SU-DHL-6 (cell line): ENCODE results near the gene UBXN10.

ENCODE experiments used
- H2AFZ ChIP-seq: fragments of 200-600 bp; sonication (generic); 2 replicates; pipeline ENCODE4 v1.6.1; 2014; ENCODE audit warnings: low read depth, mild to moderate bottlenecking, moderate library complexity, mixed read lengths, antibody characterized with exemption, low read length; ENCODE audit not compliant: severe bottlenecking
- H3F3A ChIP-seq: fragments of 200-600 bp; shearing (Covaris generic); 2 replicates; pipeline ENCODE4 v1.6.0; 2016; ENCODE audit warnings: antibody characterized with exemption, mild to moderate bottlenecking; ENCODE audit not compliant: insufficient read depth
- H3K27ac ChIP-seq: fragments of 200-600 bp; sonication (generic); 2 replicates; pipeline ENCODE4 v1.5.1; 2016; ENCODE audit warnings: low read depth, mild to moderate bottlenecking, low read length, moderate library complexity, mixed read lengths
- H3K27me3 ChIP-seq: fragments of 200-600 bp; sonication (generic), shearing (Covaris generic); 2 replicates; pipeline ENCODE4 v1.6.0; 2014; ENCODE audit warnings: mild to moderate bottlenecking, low read length
- H3K36me3 ChIP-seq: fragments of 200-600 bp; sonication (generic); 2 replicates; pipeline ENCODE4 v1.6.1; 2014; ENCODE audit warnings: mild to moderate bottlenecking, low read length, mixed read lengths
- H3K4me2 ChIP-seq: fragments of 300-600, 200-600 bp; shearing (Covaris generic), sonication (generic); 2 replicates; pipeline ENCODE4 v1.6.0; 2014; ENCODE audit warnings: low read length, low read depth, mild to moderate bottlenecking; ENCODE audit not compliant: poor library complexity, severe bottlenecking
- H3K4me3 ChIP-seq: fragments of 200-600 bp; sonication (generic); 2 replicates; pipeline ENCODE4 v1.5.1; 2014; ENCODE audit warnings: antibody characterized with exemption, low read length, mild to moderate bottlenecking, mixed read lengths; ENCODE audit not compliant: insufficient read depth, poor library complexity, severe bottlenecking
- H3K79me2 ChIP-seq: fragments of 200-600 bp; sonication (generic); 2 replicates; pipeline ENCODE4 v1.6.1; 2014; ENCODE audit warnings: mild to moderate bottlenecking, low read length, moderate library complexity; ENCODE audit not compliant: insufficient read depth
- H3K9ac ChIP-seq: fragments of 200-600 bp; sonication (generic); 2 replicates; pipeline ENCODE4 v1.7.0; 2014; ENCODE audit warnings: mild to moderate bottlenecking, low read length
- H3K9me2 ChIP-seq: fragments of 200-600 bp; sonication (generic); replicated peaks from 2 replicates; pipeline ENCODE4 v1.6.1; 2014; ENCODE audit warnings: low read length; ENCODE audit not compliant: insufficient read depth
- H3K9me3 ChIP-seq: fragments of 200-600 bp; sonication (generic); 2 replicates; pipeline ENCODE4 v1.6.1; 2014; ENCODE audit warnings: low read length, mixed read lengths; ENCODE audit not compliant: insufficient read depth
- H4K20me1 ChIP-seq: fragments of 200-600 bp; sonication (generic); 2 replicates; pipeline ENCODE4 v1.6.1; 2014; ENCODE audit warnings: low read depth, mild to moderate bottlenecking, antibody characterized with exemption, low read length, moderate library complexity, mixed read lengths
- EZH2phosphoT487 ChIP-seq: fragments of 200-600 bp; sonication (generic), shearing (Covaris generic); conservative IDR thresholded peaks from 2 replicates; pipeline ENCODE4 v1.6.1; 2018; ENCODE audit warnings: mild to moderate bottlenecking, antibody characterized with exemption, low read length, moderate library complexity, mixed read lengths
- TF ChIP-seq, protein P1 (sequence below): fragments of 200-600 bp; sonication (generic); IDR thresholded peaks from one replicate; pipeline ENCODE4 v1.5.1; 2017; ENCODE audit warnings: antibody characterized with exemption, mild to moderate bottlenecking, low read length, moderate library complexity; ENCODE audit not compliant: insufficient read depth, poor library complexity, severe bottlenecking

The UBXN10 gene

DNA sequence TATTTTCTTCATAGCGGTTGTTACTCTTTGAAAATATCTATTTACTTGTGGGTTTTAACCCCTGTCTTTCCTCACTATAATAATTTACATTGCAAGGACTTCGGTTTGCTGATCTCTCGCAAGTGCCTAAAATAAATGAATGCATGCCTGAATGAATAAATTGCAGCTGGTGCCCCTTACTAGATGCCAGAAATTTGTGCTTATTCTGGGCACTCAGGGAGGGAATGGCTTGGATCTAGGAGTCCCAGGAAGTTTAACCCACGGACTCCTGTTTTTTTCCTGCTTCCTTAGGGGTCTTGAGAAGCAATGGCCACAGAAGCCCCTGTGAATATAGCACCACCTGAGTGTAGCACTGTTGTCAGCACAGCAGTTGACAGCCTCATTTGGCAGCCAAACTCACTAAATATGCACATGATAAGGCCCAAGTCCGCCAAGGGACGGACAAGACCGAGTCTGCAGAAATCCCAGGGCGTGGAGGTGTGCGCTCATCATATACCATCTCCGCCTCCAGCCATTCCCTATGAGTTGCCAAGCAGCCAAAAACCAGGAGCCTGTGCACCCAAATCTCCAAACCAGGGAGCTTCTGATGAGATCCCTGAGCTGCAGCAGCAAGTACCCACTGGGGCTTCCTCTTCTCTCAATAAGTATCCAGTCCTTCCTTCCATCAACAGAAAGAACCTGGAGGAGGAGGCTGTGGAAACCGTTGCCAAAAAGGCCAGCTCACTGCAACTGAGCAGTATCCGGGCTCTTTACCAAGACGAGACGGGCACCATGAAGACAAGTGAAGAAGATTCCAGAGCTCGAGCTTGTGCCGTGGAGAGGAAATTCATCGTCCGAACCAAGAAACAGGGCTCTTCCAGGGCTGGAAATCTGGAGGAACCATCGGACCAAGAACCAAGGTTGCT, 4.6 kb downstream of the UBXN10 start:
- Histone ChIP-seq H3K4me3 (no peak overlapping the region), H3F3A (no peaks in the 10 kb centered on the region), H4K20me1 (no peaks in the 10 kb centered on the region), H3K79me2 (no peaks in the 10 kb centered on the region), H3K9me3 (no peaks in the 10 kb centered on the region), H3K4me2 (no peak overlapping the region), H3K9ac (no peak overlapping the region), H3K36me3 (no peaks in the 10 kb centered on the region), H3K27me3 (no peaks in the 10 kb centered on the region), H3K9me2 (no peaks in the 10 kb centered on the region), H3K27ac (no peak overlapping the region), H2AFZ (no peak overlapping the region)
- TF ChIP-seq EZH2phosphoT487 = no peak
- TF ChIP-seq, protein P1, sequence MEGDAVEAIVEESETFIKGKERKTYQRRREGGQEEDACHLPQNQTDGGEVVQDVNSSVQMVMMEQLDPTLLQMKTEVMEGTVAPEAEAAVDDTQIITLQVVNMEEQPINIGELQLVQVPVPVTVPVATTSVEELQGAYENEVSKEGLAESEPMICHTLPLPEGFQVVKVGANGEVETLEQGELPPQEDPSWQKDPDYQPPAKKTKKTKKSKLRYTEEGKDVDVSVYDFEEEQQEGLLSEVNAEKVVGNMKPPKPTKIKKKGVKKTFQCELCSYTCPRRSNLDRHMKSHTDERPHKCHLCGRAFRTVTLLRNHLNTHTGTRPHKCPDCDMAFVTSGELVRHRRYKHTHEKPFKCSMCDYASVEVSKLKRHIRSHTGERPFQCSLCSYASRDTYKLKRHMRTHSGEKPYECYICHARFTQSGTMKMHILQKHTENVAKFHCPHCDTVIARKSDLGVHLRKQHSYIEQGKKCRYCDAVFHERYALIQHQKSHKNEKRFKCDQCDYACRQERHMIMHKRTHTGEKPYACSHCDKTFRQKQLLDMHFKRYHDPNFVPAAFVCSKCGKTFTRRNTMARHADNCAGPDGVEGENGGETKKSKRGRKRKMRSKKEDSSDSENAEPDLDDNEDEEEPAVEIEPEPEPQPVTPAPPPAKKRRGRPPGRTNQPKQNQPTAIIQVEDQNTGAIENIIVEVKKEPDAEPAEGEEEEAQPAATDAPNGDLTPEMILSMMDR = no peak

DNA sequence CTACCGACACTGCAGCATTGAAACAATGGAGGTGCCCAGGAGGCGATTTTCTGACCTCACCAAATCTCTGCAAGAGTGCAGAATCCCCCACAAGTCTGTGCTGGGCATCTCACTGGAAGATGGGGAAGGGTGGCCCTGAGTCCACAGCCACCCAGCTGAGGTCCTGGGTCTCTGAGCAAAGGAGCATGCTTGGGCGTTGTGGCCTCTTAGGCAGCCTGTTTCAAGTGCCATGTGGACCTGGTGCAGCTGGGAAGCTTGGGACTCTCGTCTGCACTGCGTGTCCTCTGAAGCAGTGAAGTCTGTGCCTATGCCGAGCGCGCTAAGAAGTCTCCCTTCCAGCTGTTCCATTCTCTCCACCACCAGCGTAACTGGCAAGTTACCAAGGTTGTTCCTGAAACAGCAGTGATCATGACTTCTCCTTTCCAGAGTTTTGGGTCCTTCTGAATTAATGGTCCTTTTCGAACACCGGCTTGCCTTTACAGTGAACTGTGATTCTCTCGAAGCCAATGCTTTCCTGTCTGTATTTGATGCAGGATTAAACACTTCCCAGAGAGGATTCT, 5.5 kb downstream of the UBXN10 start:
- no peaks in the 10 kb centered on the region for H3K9me3 ChIP-seq
- no peak overlapping the region for H3K4me3 ChIP-seq
- no peak overlapping the region for H3K9ac ChIP-seq
- no peak overlapping the region for H2AFZ ChIP-seq
- H3K9me2 ChIP-seq = no peaks in the 10 kb centered on the region
- no peaks in the 10 kb centered on the region for H4K20me1 ChIP-seq
- H3K27me3 ChIP-seq = no peaks in the 10 kb centered on the region
- no peaks in the 10 kb centered on the region for H3K36me3 ChIP-seq
- H3K79me2 ChIP-seq = no peaks in the 10 kb centered on the region
- H3F3A ChIP-seq = no peaks in the 10 kb centered on the region
- H3K4me2 ChIP-seq = no peak overlapping the region
- TF ChIP-seq, protein P1 = no peak
- no peak for TF ChIP-seq EZH2phosphoT487
- no peak overlapping the region for H3K27ac ChIP-seq

DNA sequence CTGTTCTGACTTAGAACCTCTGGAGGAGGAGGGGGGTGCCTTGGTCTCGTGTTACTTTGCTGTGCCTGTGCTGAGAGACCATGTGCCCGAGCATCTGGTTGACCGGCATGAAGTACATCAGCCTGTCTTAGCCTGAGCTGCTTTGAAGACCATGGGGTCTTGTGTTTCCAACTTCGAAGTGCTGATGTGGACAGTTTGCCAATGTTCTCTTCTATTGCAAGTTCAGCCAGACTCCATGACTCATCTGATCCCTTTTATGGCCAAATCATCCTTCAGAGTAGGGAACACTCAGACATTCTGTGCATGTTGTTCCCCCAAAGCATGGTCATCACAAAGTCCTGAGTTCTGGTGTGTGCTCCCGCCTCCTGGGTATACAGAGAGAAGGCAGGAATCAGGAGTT, 6.5 kb downstream of the UBXN10 start:
- TF ChIP-seq, protein P1 = no peak
- TF ChIP-seq EZH2phosphoT487 = no peak
- H3K36me3 ChIP-seq = no peaks in the 10 kb centered on the region
- H2AFZ ChIP-seq = no peak overlapping the region
- no peak overlapping the region for H3K9ac ChIP-seq
- H4K20me1 ChIP-seq = no peaks in the 10 kb centered on the region
- no peak overlapping the region for H3K4me3 ChIP-seq
- H3K27me3 ChIP-seq = no peaks in the 10 kb centered on the region
- no peaks in the 10 kb centered on the region for H3K79me2 ChIP-seq
- H3F3A ChIP-seq = no peaks in the 10 kb centered on the region
- H3K4me2 ChIP-seq = no peak overlapping the region
- no peaks in the 10 kb centered on the region for H3K9me3 ChIP-seq
- no peak overlapping the region for H3K27ac ChIP-seq
- no peaks in the 10 kb centered on the region for H3K9me2 ChIP-seq
